GM12891 (cell line): ENCODE results near the gene ORMDL3.

Experiments used
- DNase-seq: peaks from one replicate; pipeline ENCODE4 v3.0.0; 2011; ENCODE audit warnings: low spot score; ENCODE audit not compliant: insufficient read length
- FAIRE-seq: peaks from 2 replicates; lab custom pipeline; 2011; peaks lifted over from hg19 to GRCh38; lab: Jason Lieb, UNC
- PAX5 ChIP-seq: IDR thresholded peaks from 2 replicates; pipeline ENCODE4 v1.6.1; 2011; ENCODE audit warnings: low read length, moderate library complexity, mild to moderate bottlenecking; ENCODE audit not compliant: insufficient read depth, severe bottlenecking
- POLR2A ChIP-seq: IDR thresholded peaks from 2 replicates; pipeline ENCODE4 v1.6.1; 2011; ENCODE audit warnings: low read depth, low read length, control low read depth
- POLR2AphosphoS5 ChIP-seq: IDR thresholded peaks from 2 replicates; pipeline ENCODE4 v1.6.1; 2011; ENCODE audit warnings: low read depth, low read length, control low read depth
- POU2F2 ChIP-seq: IDR thresholded peaks from 2 replicates; pipeline ENCODE4 v1.6.1; 2011; ENCODE audit warnings: low read depth, mild to moderate bottlenecking, control low read depth, low read length, moderate library complexity
- SPI1 ChIP-seq: IDR thresholded peaks from 2 replicates; pipeline ENCODE4 v1.6.1; 2011; ENCODE audit warnings: low read depth, low read length, control low read depth
- TAF1 ChIP-seq: IDR thresholded peaks from 2 replicates; pipeline ENCODE4 v1.6.1; 2011; ENCODE audit warnings: low read depth, low read length, control low read depth

The ORMDL3 gene

DNA sequence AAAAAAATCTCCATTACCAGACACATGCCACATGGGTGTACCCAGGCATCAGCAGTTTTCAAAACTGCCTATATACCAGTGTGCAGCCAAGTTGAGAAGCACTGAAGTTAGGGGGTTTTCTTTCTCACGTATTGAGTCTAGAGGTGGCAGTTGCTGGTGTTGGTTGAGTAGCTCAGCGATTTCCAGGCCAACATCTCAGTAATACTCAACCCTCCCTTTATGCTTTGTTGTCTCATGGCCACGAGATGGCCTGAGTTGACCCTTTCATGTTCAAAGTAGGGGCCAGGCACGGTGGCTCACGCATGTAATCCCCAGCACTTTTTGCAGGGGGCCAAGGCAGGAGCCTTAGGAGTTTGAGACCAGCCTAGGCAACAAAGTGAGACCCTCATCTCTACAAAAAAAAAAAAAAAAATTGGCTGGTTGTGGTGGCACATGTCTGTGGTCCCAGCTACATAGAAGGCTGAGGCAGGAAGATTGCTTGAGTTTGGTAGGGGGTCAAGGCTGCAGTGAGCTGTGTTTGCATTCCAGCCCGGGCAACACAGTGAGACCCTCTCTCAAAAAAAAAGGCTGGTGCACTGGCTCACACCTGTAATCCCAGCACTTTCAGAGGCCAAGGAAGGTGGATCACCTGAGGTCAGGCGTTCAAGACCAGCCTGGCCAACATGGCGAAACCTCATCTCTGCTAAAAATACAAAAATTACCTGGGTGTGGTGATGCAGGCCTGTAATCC lies 10.9 kb upstream of the ORMDL3 start:
- FAIRE-seq (peak; percentile 71), DNase-seq (no peak)
- TF ChIP-seq SPI1 (no peak), POU2F2 (no peak), TAF1 (no peak), POLR2AphosphoS5 (no peak), POLR2A (no peak), PAX5 (no peak)

DNA sequence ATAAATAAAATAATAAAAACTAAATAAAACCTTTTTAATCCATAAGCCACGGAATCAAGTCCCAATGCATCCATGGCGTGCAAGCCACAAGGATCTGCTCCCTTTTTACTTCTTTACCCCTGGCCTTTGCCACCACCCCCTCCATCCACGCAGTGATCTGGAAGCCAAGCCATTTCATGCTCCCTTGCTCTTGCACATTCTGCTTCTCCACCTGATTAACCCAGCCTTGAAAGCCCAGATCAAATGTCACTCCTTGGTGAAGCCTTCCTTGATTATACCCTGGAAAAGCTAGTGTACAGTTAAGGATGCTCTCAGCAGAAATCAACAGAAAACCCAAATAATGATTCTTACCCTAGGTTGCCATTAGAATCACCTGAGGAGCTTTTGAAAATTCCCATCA lies 10.0 kb upstream of the ORMDL3 start:
- TF ChIP-seq SPI1 (no peak), POLR2AphosphoS5 (no peak), TAF1 (no peak), POLR2A (no peak), PAX5 (no peak), POU2F2 (no peak)
- no peak for DNase-seq
- FAIRE-seq = no peak

DNA sequence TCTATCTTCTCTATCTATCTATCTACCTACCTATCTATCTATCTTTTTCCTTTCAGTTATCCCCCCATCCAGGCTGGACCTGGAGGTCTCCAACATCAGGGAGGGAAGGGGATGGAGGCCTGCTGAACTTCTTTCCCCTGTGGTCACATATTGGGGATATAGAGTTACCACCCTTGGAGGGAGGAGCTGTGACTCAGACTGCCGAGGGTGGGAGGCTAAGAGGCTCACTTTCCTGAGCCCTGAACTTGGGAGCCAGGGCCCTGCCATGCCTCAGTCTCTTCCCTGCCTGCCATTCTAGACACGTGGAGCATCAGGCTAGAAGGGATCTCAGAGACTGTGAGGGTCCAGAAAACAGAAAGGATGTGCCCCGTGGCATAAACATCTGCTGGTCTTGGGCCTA lies 8.5 kb upstream of the ORMDL3 start:
- no peak for DNase-seq
- TF ChIP-seq POLR2AphosphoS5 (no peak), TAF1 (no peak), SPI1 (no peak), POU2F2 (no peak), POLR2A (no peak), PAX5 (no peak)
- no peak for FAIRE-seq

- DNase-seq = no peak
- no peak for FAIRE-seq
- TF ChIP-seq POU2F2 = no peak
- no peak for TF ChIP-seq SPI1
- no peak for TF ChIP-seq POLR2AphosphoS5
- no peak for TF ChIP-seq PAX5
- TF ChIP-seq POLR2A = no peak
- TF ChIP-seq TAF1 = no peak
Observed at GRCh38 chr17:39934324-39934723, 6.9 kb upstream of the ORMDL3 start.

DNA sequence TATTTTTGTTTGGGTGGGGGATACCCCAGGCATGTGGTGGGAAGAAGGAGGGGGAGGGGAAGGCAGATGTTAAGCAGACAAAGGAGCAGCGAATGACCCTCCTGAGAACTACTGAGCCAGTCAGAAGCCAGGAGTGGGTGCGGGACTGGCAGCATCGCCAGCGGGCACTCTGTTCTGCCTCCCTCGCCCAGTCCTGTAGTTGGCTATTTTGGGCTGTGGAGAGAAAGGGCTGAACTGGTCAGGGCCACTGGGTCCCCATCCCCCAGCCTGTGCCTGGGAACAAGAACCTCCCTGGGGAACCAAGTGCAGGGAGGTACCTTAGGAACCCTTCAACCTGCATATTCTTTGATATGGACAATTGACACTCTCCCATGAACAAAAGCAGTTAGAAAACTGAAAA lies 6.5 kb upstream of the ORMDL3 start:
- TF ChIP-seq SPI1 = no peak
- no peak for TF ChIP-seq POU2F2
- TF ChIP-seq POLR2AphosphoS5 = no peak
- TF ChIP-seq PAX5 = no peak
- TF ChIP-seq POLR2A = no peak
- TF ChIP-seq TAF1 = no peak

GRCh38 chr17:39929646-39930407 lies 2.4 kb upstream of the ORMDL3 start:
- TF ChIP-seq SPI1 = no peak
- no peak for TF ChIP-seq POLR2AphosphoS5
- no peak for TF ChIP-seq POLR2A
- no peak for TF ChIP-seq TAF1
- no peak for TF ChIP-seq PAX5
- TF ChIP-seq POU2F2 = no peak
- FAIRE-seq = no peak
- DNase-seq = no peak

More for the DNA sequence above, 6.5 kb upstream of the ORMDL3 start:
- FAIRE-seq (no peak), DNase-seq (no peak)

DNA sequence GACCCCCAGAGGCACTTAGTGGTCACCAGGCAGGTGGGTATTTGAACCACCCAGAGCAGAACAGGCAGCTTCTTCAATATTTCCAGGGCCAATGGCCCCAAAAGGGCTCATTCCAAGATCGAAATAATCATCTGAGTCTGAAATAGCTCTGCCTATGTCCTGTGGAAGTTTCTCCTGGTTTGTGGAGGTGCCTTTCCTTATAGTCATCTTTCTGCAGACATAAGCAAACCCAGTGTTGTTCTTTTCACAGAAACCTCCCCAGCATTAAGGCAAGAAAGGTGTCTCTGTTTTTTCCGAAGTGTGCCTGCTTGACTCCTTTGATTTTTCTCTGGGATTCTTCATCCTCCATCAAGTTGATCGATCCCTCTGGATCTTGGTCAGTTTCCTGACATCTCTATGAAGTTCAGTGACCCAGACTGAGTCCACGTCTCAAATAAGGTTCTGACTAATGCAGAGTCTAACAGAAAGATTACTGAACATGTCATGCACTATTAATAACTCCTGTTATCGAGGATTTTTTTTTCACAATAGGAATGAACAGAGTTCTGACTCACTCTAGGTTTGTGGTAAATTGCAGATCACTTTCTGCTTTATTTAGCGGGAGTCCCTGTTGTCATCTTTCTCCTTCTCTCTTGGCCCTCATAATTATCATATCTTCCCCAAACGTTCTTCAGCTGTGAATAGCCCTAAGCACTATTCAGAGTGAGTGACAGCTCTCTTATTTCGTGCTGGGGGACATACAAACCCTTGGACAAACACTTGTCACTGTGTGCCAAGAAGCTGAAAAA lies 1.7 kb upstream of the ORMDL3 start:
- FAIRE-seq (peak; percentile 71), DNase-seq (no peak)
- TF ChIP-seq PAX5 = no peak
- TF ChIP-seq POLR2AphosphoS5 = no peak
- no peak for TF ChIP-seq POLR2A
- TF ChIP-seq SPI1 = no peak
- no peak for TF ChIP-seq POU2F2
- TF ChIP-seq TAF1 = no peak

- DNase-seq = no peak
- no peak for TF ChIP-seq TAF1
- TF ChIP-seq POU2F2 = no peak
- no peak for TF ChIP-seq PAX5
- no peak for TF ChIP-seq POLR2A
- no peak for TF ChIP-seq SPI1
- TF ChIP-seq POLR2AphosphoS5 = no peak
- FAIRE-seq = no peak
Observed at GRCh38 chr17:39927929-39928857, 792 bp upstream of the ORMDL3 start.
